Tibial nerve (tissue), 4 donors: ENCODE results near the gene CDC42EP5. TPM values are rescaled to one million over a fixed set of nuclear protein-coding genes. Genes with fewer than 3 reads are reported as not detected.

Source experiments
- DNase-seq, 2 donors: peaks; one replicate each; pipeline ENCODE4 v3.0.0-alpha.2; 2019; ENCODE audit warnings: low spot score in 2 of 2
- H3K27ac ChIP-seq, 4 donors: fragments of 200-600 bp; sonication (generic) in 3 of 4; one replicate each; pipeline ENCODE4 v1.5.1; 2017 to 2019; ENCODE audit warnings: mild to moderate bottlenecking in 1 of 4
- H3K27me3 ChIP-seq, 2 donors: fragments of 200-600 bp; sonication (generic) in 1 of 2; one replicate each; pipeline versions ENCODE4 v1.5.1 to v1.6.0; 2017 to 2019
- H3K36me3 ChIP-seq, 3 donors: fragments of 200-600 bp; sonication (generic); one replicate each; pipeline ENCODE4 v1.5.1; 2018 to 2019
- H3K4me1 ChIP-seq, 4 donors: fragments of 200-600 bp; sonication (generic) in 3 of 4; one replicate each; pipeline ENCODE4 v1.5.1; 2017 to 2019
- H3K4me3 ChIP-seq, 4 donors: fragments of 200-600 bp; sonication (generic) in 3 of 4; one replicate each; pipeline ENCODE4 v1.5.1; 2017 to 2019; ENCODE audit warnings: mild to moderate bottlenecking in 1 of 4, moderate library complexity in 1 of 4
- H3K9me3 ChIP-seq, 4 donors: fragments of 200-600 bp; sonication (generic) in 3 of 4; one replicate each; pipeline ENCODE4 v1.5.1; 2017 to 2019
- CTCF ChIP-seq, 5 experiments: fragments of 200-600 bp in 3 of 5; fragments of 450-650 bp in 2 of 5; sonication (generic) in 3 of 5; IDR thresholded peaks; one replicate each; pipeline ENCODE4 v1.5.1; 2016 to 2019; ENCODE audit warnings: antibody characterized with exemption in 5 of 5, mild to moderate bottlenecking in 3 of 5, moderate library complexity in 2 of 5
- EP300 ChIP-seq, 2 donors: sonication (generic); formaldehyde crosslinking; IDR thresholded peaks; one replicate each; pipeline ENCODE4 v1.6.1; 2017; ENCODE audit warnings: antibody characterized with exemption in 2 of 2, mild to moderate bottlenecking in 1 of 2
- POLR2A ChIP-seq, 2 donors: fragments of 450-650 bp; IDR thresholded peaks; one replicate each; pipeline ENCODE4 v1.6.1; 2017; ENCODE audit warnings: antibody characterized with exemption in 2 of 2, mild to moderate bottlenecking in 2 of 2, moderate library complexity in 2 of 2
- WGBS, 2 donors: methylation state at CpG; one replicate each; pipeline ENCODE4 v1.1.5; 2018; 5-methylcytosine and 5-hydroxymethylcytosine counted together
- small RNA-seq: library from RNA; depleted of rRNA; stranded (forward); fragments of <200 nt; gene quantifications from one replicate; pipeline ENCODE3, GENCODE V24; 2016
- total RNA-seq, 4 donors: library from RNA; depleted of rRNA; stranded (reverse); fragments of >200 nt; gene quantifications; one replicate each; pipeline ENCODE4 v1.1.0, GENCODE V29; 2016

The CDC42EP5 gene
- total RNA-seq, 4 donors from 2014 or later: 38.9 to 62.2 (median 50.2) TPM

GRCh38 chr19:54415208-54415900 is 57.7 kb downstream of the CDC42EP5 start, which contains the start of gene TTYH1:
TSS of gene TTYH1 (plus strand) at chr19:54415464. CDS start at chr19:54415553, 89 bp downstream.
- Histone ChIP-seq H3K36me3 (no peaks in the 10 kb centered on the region), H3K4me3 (peak within 1 kb of the TSS; percentile 21 to 62 (median 53)), H3K4me1 (peaks cover 0 to 42% (median 8%) of the 10 kb centered on the region in 4 donors), H3K9me3 (no peaks in the 10 kb centered on the region), H3K27ac (peak within 1 kb of the TSS; percentile 56 to 90 (median 69)), H3K27me3 (peaks cover 0 to 52% of the 10 kb centered on the region in 2 donors)
- whole genome bisulfite sequencing, 2 donors: 0 to 2% methylated on average over 18 to 48 of the region's 68 CpGs
- TF ChIP-seq CTCF (IDR thresholded peaks at IDR 0.05): peak in 4 of 5 experiments; percentile 40 to 78 (median 61)
- peak in 1 of 2 donors; percentile 7 for TF ChIP-seq POLR2A (IDR thresholded peaks at IDR 0.05)
- TF ChIP-seq EP300 (IDR thresholded peaks at IDR 0.05): no peak
- DNase-seq: no peak

Small RNA genes within 50 kb of the gene (small RNA-seq; reads per million reads assigned to genes)
- not detected for gene AC245884.3

Other genes starting within 250 kb of the CDC42EP5 start
- 10 to 100 TPM in 1 of 4 donors, 1 to 10 TPM in 1, under 1 TPM in 2; 0.22 to 10.2 (median 0.90) TPM for gene LILRA6, start 230.5 kb downstream of the CDC42EP5 start, total RNA-seq
- 10 to 100 TPM in 3 of 4 donors, 1 to 10 TPM in 1; 8.3 to 49.5 (median 17.0) TPM for gene LILRB5, start 216.0 kb downstream of the CDC42EP5 start, total RNA-seq
- gene LILRB2, start 192.2 kb downstream of the CDC42EP5 start, total RNA-seq: 1 to 10 TPM; 1.6 to 8.4 (median 4.4) TPM
- 1 to 10 TPM in 2 of 4 donors, under 1 TPM in 1, not detected in 1; 0.42 to 3.9 (median 1.4) TPM for gene LILRA5, start 160.1 kb downstream of the CDC42EP5 start, total RNA-seq
- not detected for gene LILRA4, start 134.1 kb downstream of the CDC42EP5 start, total RNA-seq
- gene LAIR1, start 108.4 kb downstream of the CDC42EP5 start, total RNA-seq: 10 to 100 TPM; 15.5 to 59.1 (median 31.1) TPM
- gene TTYH1, start 57.8 kb downstream of the CDC42EP5 start, total RNA-seq: 10 to 100 TPM; 21.0 to 50.0 (median 34.9) TPM
- gene LENG8, start 24.1 kb downstream of the CDC42EP5 start, total RNA-seq: 100 to 1,000 TPM; 189 to 389 (median 285) TPM
- 10 to 100 TPM in 1 of 4 donors, 1 to 10 TPM in 3; 5.9 to 10.3 (median 9.4) TPM for gene LENG9, start 9.5 kb downstream of the CDC42EP5 start, total RNA-seq
- gene LAIR2, start 29.5 kb upstream of the CDC42EP5 start, total RNA-seq: not detected
- 1 to 10 TPM; 1.7 to 5.4 (median 4.3) TPM for gene LILRA2, start 100.5 kb upstream of the CDC42EP5 start, total RNA-seq
- gene LILRA1, start 120.3 kb upstream of the CDC42EP5 start, total RNA-seq: 1 to 10 TPM in 3 of 4 donors, under 1 TPM in 1; 0.39 to 3.5 (median 1.2) TPM
- gene LILRB1, start 157.2 kb upstream of the CDC42EP5 start, total RNA-seq: 10 to 100 TPM in 1 of 4 donors, 1 to 10 TPM in 2, under 1 TPM in 1; 0.59 to 15.3 (median 3.4) TPM
- 1 to 10 TPM; 1.1 to 5.1 (median 2.4) TPM for gene LILRB4, start 189.7 kb upstream of the CDC42EP5 start, total RNA-seq